Endothelial cell of umbilical vein (primary cell): Measurements from ENCODE around the gene NCKAP5. TPM values are rescaled to one million over a fixed set of nuclear protein-coding genes. Genes with fewer than 3 reads are reported as not detected.

Experiments used
- BruUV-seq: library from RNA; stranded (reverse); fragments of 400-500 nt; replicated peaks from 2 replicates; lab custom pipeline; 2021; lab: Mats Ljungman, UMichigan
- CTCF ChIA-PET: fragments of 300-600, 350-600 bp; sonication (Branson Sonifier 250); formaldehyde crosslinking; loops from one replicate; lab custom pipeline; 2021; ENCODE audit warnings: antibody characterized with exemption, inconsistent platforms; lab: Charles Lee
- POLR2A ChIA-PET: fragments of 300-600, 350-600 bp; sonication (Branson Sonifier 250); formaldehyde crosslinking; loops from one replicate; lab custom pipeline; 2021; ENCODE audit warnings: antibody characterized with exemption, inconsistent platforms; lab: Charles Lee
- DNase-seq: peaks from one replicate; pipeline ENCODE4 v3.0.0-alpha.2; 2011; ENCODE audit warnings: low read depth, low spot score
- FAIRE-seq: peaks from 2 replicates; lab custom pipeline; 2011; peaks lifted over from hg19 to GRCh38; lab: Jason Lieb, UNC
- H2AFZ ChIP-seq: 2 replicates; pipeline ENCODE4 v1.6.0; 2012; ENCODE audit warnings: low read depth, low read length, control low read depth, inconsistent platforms
- H3K27ac ChIP-seq: 2 replicates; pipeline ENCODE4 v1.5.1; 2011; ENCODE audit warnings: low read depth, mild to moderate bottlenecking, control low read depth, low read length, moderate library complexity; ENCODE audit not compliant: insufficient read depth
- H3K27me3 ChIP-seq, 2 experiments: 2 replicates each; pipeline versions ENCODE4 v1.6.0 to v1.6.1; 2011; ENCODE audit warnings: low read length in 2 of 2, mixed read lengths in 1 of 2; ENCODE audit not compliant: control insufficient read depth in 2 of 2, insufficient read depth in 2 of 2
- H3K36me3 ChIP-seq, 2 experiments: 2 replicates in 1 of 2; 3 replicates in 1 of 2; pipeline ENCODE4 v1.5.1; 2011; ENCODE audit warnings: low read length in 2 of 2, mild to moderate bottlenecking in 1 of 2, moderate library complexity in 1 of 2; ENCODE audit not compliant: control insufficient read depth in 2 of 2, insufficient read depth in 2 of 2; ENCODE audit errors: extremely low read depth in 1 of 2
- H3K4me1 ChIP-seq: 3 replicates; pipeline ENCODE4 v1.5.1; 2011; ENCODE audit warnings: mild to moderate bottlenecking, low read length; ENCODE audit not compliant: control insufficient read depth, insufficient read depth; ENCODE audit errors: extremely low read depth
- H3K4me2 ChIP-seq: 2 replicates; pipeline ENCODE4 v1.6.1; 2011; ENCODE audit warnings: low read length, control low read depth, mixed read lengths; ENCODE audit not compliant: insufficient read depth
- H3K4me3 ChIP-seq, 3 experiments: fragments of 200-600 bp in 1 of 3; sonication (generic), shearing (Covaris generic) in 1 of 3; replicated peaks in 1 of 3; 2 replicates each; pipeline ENCODE4 v1.5.1; 2011 to 2016; ENCODE audit warnings: control low read depth in 3 of 3, low read length in 3 of 3, mild to moderate bottlenecking in 2 of 3, inconsistent platforms in 1 of 3, low read depth in 1 of 3, moderate library complexity in 1 of 3; ENCODE audit not compliant: insufficient read depth in 1 of 3
- H3K79me2 ChIP-seq: 2 replicates; pipeline ENCODE4 v1.6.0; 2012; ENCODE audit warnings: low read length, inconsistent platforms; ENCODE audit not compliant: control insufficient read depth, insufficient read depth
- H3K9ac ChIP-seq: replicated peaks from 2 replicates; pipeline ENCODE3; 2011; ENCODE audit warnings: low read length, control low read depth; ENCODE audit not compliant: insufficient read depth; ENCODE audit errors: extremely low read depth
- H3K9me1 ChIP-seq: replicated peaks from 3 replicates; pipeline ENCODE4 v1.6.0; 2011; ENCODE audit warnings: mild to moderate bottlenecking, low read length; ENCODE audit not compliant: control insufficient read depth, insufficient read depth; ENCODE audit errors: extremely low read depth
- H3K9me3 ChIP-seq: replicated peaks from 2 replicates; pipeline ENCODE4 v1.5.1; 2012; ENCODE audit warnings: low read length, inconsistent platforms; ENCODE audit not compliant: control insufficient read depth, insufficient read depth
- H4K20me1 ChIP-seq: replicated peaks from 2 replicates; pipeline ENCODE3; 2011; ENCODE audit warnings: mild to moderate bottlenecking, low read length; ENCODE audit not compliant: control insufficient read depth, insufficient read depth; ENCODE audit errors: extremely low read depth
- EZH2 ChIP-seq: IDR thresholded peaks from 2 replicates; pipeline ENCODE4 v1.6.1; 2012; ENCODE audit warnings: borderline replicate concordance, low read depth, mild to moderate bottlenecking, moderate library complexity, low read length, inconsistent platforms; ENCODE audit not compliant: severe bottlenecking
- FOS ChIP-seq: IDR thresholded peaks from 2 replicates; pipeline ENCODE4 v1.6.1; 2011; ENCODE audit warnings: mild to moderate bottlenecking, low read length, moderate library complexity, borderline replicate concordance; ENCODE audit not compliant: insufficient read depth
- GATA2 ChIP-seq: IDR thresholded peaks from 2 replicates; pipeline ENCODE4 v1.7.0; 2011; ENCODE audit warnings: low read depth, mild to moderate bottlenecking, moderate library complexity, mixed read lengths, low read length; ENCODE audit not compliant: insufficient read length, insufficient read depth
- JUN ChIP-seq: IDR thresholded peaks from 2 replicates; pipeline ENCODE4 v1.6.1; 2011; ENCODE audit warnings: borderline replicate concordance, low read depth; ENCODE audit not compliant: insufficient read length, insufficient read depth
- MYC ChIP-seq: IDR thresholded peaks from one replicate; pipeline ENCODE4 v1.6.1; 2011; ENCODE audit warnings: mild to moderate bottlenecking, low read depth, low read length
- POLR2A ChIP-seq: IDR thresholded peaks from 2 replicates; pipeline ENCODE4 v1.6.1; 2012; ENCODE audit warnings: low read depth, mild to moderate bottlenecking, control low read depth, low read length
- POLR2AphosphoS5 ChIP-seq: IDR thresholded peaks from 2 replicates; pipeline ENCODE4 v1.6.1; 2012; ENCODE audit warnings: low read depth, mild to moderate bottlenecking, control low read depth, low read length, moderate library complexity; ENCODE audit not compliant: insufficient read depth
- dilution Hi-C: fragments of 300-500 bp; cut with MboI; formaldehyde crosslinking; loops from one replicate; pipeline ENCODE4 v1.15.0; 2019; ENCODE audit warnings: low sequenced_read_pairs; ENCODE audit not compliant: extremely low pct_ligation_motif_present
- intact Hi-C: fragments of 100-400 bp; cut with micrococcal nuclease; formaldehyde crosslinking; loops from one replicate; pipeline ENCODE4 v1.10.0; 2022
- polyA plus RNA-seq, 4 experiments: library from polyadenylated mRNA; depleted of rRNA in 3 of 4; stranded (reverse) in 3 of 4; unstranded in 1 of 4; fragments of >200 nt; gene quantifications; 2 replicates each; pipeline versions ENCODE4 v1.2.1 to v1.2.3, GENCODE V29; 2011 to 2012; ENCODE audit warnings: missing spikeins in 1 of 4
- total RNA-seq: library from RNA; stranded (reverse); gene quantifications from 2 replicates; pipeline ENCODE4 v1.2.3, GENCODE V29; 2021
- TF ChIP-seq, protein P1 (sequence below): IDR thresholded peaks from 2 replicates; pipeline ENCODE4 v1.6.1; 2011; ENCODE audit not compliant: insufficient read depth, insufficient read length
- TF ChIP-seq, protein P2 (sequence below), 2 donors: IDR thresholded peaks; 1 replicate in 1 of 2; 2 replicates in 1 of 2; pipeline ENCODE4 v1.5.1; 2011; ENCODE audit warnings: low read length in 2 of 2, mild to moderate bottlenecking in 2 of 2, moderate library complexity in 2 of 2, control low read depth in 1 of 2, inconsistent platforms in 1 of 2, low read depth in 1 of 2; ENCODE audit not compliant: insufficient read depth in 1 of 2; ENCODE audit errors: extremely low read depth in 1 of 2

NCKAP5 gene
- total and polyA plus RNA-seq, 2 donors (not counting 3 experiments of a cell fraction or from before 2014, with no cell fraction given) = 0.47 to 3.3 TPM

DNA sequence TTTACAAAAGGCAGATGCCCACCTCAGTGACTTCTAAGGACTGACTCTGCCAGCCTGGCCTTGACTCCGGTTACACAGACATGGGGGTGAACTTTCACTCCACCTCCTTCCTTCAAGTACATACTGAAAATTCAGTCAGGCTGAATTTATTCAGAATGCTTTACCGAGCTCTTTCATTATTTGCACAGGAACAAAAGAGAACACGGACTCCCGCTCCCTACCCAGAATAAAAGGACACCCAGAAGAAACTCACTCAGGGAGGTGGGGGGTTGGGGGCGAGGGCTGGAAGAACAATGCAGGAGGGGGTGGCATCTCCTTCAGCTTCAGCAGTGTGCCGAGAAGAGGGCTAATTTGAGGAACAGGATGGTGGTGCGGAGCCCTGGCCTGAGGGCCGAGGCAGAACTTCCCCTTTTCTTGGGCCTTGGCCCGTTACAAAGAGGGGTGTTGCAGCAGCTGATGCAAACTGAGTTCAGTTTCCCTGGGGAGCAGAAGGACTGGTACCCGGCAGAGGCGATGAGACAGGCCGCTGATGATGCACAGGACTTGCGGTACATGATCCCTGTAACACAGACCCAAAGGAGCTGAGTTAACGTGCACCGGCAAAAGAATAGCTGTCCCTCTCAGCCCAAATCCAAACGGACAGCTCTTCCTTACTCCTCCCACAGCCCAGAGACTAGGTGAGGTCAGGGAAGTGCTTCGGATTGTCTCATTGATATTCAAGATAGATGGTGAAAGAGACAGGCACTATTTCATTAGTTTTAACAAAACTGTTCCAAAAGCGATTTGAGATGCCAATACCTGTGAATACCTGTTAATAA lies 922.3 kb downstream of the NCKAP5 start:
- no peak overlapping the region for H2AFZ ChIP-seq
- H3K9ac ChIP-seq = no peak overlapping the region
- BruUV-seq = no TSS peak
- peaks cover 0 to 17% of the 10 kb centered on the region in 2 experiments for H3K36me3 ChIP-seq
- no peaks in the 10 kb centered on the region for H3K9me3 ChIP-seq
- peaks cover 4% of the 10 kb centered on the region for H3K9me1 ChIP-seq
- H3K79me2 ChIP-seq = peaks cover 2% of the 10 kb centered on the region
- TF ChIP-seq JUN (no peak), POLR2A (no peak), EZH2 (no peak), MYC (no peak), FOS (no peak), POLR2AphosphoS5 (no peak), GATA2 (no peak)
- TF ChIP-seq, protein P1, sequence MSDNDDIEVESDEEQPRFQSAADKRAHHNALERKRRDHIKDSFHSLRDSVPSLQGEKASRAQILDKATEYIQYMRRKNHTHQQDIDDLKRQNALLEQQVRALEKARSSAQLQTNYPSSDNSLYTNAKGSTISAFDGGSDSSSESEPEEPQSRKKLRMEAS = no peak
- TF ChIP-seq, protein P2, sequence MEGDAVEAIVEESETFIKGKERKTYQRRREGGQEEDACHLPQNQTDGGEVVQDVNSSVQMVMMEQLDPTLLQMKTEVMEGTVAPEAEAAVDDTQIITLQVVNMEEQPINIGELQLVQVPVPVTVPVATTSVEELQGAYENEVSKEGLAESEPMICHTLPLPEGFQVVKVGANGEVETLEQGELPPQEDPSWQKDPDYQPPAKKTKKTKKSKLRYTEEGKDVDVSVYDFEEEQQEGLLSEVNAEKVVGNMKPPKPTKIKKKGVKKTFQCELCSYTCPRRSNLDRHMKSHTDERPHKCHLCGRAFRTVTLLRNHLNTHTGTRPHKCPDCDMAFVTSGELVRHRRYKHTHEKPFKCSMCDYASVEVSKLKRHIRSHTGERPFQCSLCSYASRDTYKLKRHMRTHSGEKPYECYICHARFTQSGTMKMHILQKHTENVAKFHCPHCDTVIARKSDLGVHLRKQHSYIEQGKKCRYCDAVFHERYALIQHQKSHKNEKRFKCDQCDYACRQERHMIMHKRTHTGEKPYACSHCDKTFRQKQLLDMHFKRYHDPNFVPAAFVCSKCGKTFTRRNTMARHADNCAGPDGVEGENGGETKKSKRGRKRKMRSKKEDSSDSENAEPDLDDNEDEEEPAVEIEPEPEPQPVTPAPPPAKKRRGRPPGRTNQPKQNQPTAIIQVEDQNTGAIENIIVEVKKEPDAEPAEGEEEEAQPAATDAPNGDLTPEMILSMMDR (IDR thresholded peaks at IDR 0.05; ENCODE audit: extremely low read depth in 1 of 2, insufficient read depth in 1 of 2, low read depth in 1 of 2, low read length in 2 of 2) = no peak
- peaks cover 3% of the 10 kb centered on the region for H4K20me1 ChIP-seq
- dilution Hi-C loops = no loop called here
- no peaks in the 10 kb centered on the region for H3K4me1 ChIP-seq
- H3K27ac ChIP-seq = no peak overlapping the region
- H3K27me3 ChIP-seq = no peaks in the 10 kb centered on the region
- DNase-seq (no peak), FAIRE-seq (no peak)
- H3K4me2 ChIP-seq = no peak overlapping the region
- no peak overlapping the region for H3K4me3 ChIP-seq
- CTCF ChIA-PET = interaction anchor here (1.2 to 1.4 kb wide), 2 partner anchors 526 to 1198 kb away, joined by 3 to 4 read pairs; no protein-coding TSS in a partner anchor
- intact Hi-C loops = no loop called here
- POLR2A ChIA-PET = no interaction called here
